ENCODE data around the gene AGBL4.

AGBL4 gene

GRCh38 chr1:48931506-48932192 lies 1092.1 kb downstream of the AGBL4 start:
- no peak for TF ChIP-seq CTCF (IDR thresholded peaks at IDR 0.05; ENCODE audit: insufficient read depth, low read depth, low read length, missing control alignments)
- peak; percentile 35 for DNase-seq (ENCODE audit: low read depth)
- no peak overlapping the region for H3K4me3 ChIP-seq (ENCODE audit: low read length)

- TF ChIP-seq CTCF (IDR thresholded peaks at IDR 0.05; ENCODE audit: insufficient read depth, low read depth, low read length, missing control alignments), result no peak
- no peak overlapping the region for H3K4me3 ChIP-seq (ENCODE audit: low read length)
- DNase-seq (ENCODE audit: low read depth), result no peak
Observed at GRCh38 chr1:48930011-48930410, 1093.7 kb downstream of the AGBL4 start.

- no peak for DNase-seq (ENCODE audit: low read depth)
- no peak overlapping the region for H3K4me3 ChIP-seq (ENCODE audit: low read length)
- no peak for TF ChIP-seq CTCF (IDR thresholded peaks at IDR 0.05; ENCODE audit: insufficient read depth, low read depth, low read length, missing control alignments)
Observed at GRCh38 chr1:48924099-48924498, 1099.7 kb downstream of the AGBL4 start.

- H3K4me3 ChIP-seq (ENCODE audit: low read length), result no peak overlapping the region
- DNase-seq (ENCODE audit: low read depth), result no peak
- TF ChIP-seq CTCF (IDR thresholded peaks at IDR 0.05; ENCODE audit: insufficient read depth, low read depth, low read length, missing control alignments), result no peak
Observed at GRCh38 chr1:48923116-48923515, 1100.6 kb downstream of the AGBL4 start.

- DNase-seq (ENCODE audit: low read depth), result no peak
- no peak for TF ChIP-seq CTCF (IDR thresholded peaks at IDR 0.05; ENCODE audit: insufficient read depth, low read depth, low read length, missing control alignments)
- H3K4me3 ChIP-seq (ENCODE audit: low read length), result no peak overlapping the region
Observed at GRCh38 chr1:48920851-48921250, 1102.9 kb downstream of the AGBL4 start.

GRCh38 chr1:48917901-48918603 lies 1105.7 kb downstream of the AGBL4 start:
- no peak for TF ChIP-seq CTCF (IDR thresholded peaks at IDR 0.05; ENCODE audit: insufficient read depth, low read depth, low read length, missing control alignments)
- DNase-seq (ENCODE audit: low read depth), result no peak
- H3K4me3 ChIP-seq (ENCODE audit: low read length), result no peak overlapping the region
